RKO (cell line): Measurements from ENCODE around the gene NACC1.

ENCODE experiments used
- DNase-seq: peaks from one replicate; pipeline ENCODE4 v3.0.0-alpha.2; 2016; ENCODE audit warnings: low spot score

The NACC1 gene

DNA sequence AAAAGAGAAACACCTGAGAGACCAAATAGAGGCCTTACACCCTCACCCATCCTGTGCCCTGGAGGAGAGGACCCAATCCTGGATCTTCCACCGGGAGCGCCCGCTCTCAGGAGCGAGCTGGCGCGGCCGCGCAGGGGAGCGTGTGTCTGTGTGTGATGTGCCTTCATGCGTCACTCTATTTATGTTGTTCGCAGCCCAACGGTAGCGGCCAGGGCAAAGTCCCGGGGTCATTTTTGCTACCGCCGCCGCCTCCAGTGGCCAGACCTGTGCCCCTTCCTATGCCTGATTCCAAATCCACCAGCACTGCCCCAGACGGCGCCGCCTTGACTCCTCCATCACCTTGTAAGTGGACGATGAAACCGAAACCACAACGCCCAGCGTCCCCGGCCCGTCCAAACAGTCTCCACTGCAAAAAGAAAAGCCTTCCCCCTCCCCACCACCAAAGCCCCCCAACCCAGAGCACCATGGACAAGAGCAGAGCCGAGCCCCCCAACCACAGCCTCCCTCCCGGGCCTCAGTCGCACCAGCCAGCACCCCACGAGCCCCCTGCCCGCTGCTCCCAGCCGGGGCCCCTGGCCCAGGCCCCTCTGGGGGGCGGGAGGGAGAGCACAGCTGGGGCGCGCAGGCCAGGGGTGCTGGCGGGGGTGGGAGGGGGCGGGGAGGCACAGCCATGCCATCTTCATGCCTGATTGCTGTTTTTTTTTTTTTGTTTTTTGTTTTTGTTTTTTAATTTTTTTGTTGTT is 30.1 kb upstream of the NACC1 start:
- no peak for DNase-seq

DNA sequence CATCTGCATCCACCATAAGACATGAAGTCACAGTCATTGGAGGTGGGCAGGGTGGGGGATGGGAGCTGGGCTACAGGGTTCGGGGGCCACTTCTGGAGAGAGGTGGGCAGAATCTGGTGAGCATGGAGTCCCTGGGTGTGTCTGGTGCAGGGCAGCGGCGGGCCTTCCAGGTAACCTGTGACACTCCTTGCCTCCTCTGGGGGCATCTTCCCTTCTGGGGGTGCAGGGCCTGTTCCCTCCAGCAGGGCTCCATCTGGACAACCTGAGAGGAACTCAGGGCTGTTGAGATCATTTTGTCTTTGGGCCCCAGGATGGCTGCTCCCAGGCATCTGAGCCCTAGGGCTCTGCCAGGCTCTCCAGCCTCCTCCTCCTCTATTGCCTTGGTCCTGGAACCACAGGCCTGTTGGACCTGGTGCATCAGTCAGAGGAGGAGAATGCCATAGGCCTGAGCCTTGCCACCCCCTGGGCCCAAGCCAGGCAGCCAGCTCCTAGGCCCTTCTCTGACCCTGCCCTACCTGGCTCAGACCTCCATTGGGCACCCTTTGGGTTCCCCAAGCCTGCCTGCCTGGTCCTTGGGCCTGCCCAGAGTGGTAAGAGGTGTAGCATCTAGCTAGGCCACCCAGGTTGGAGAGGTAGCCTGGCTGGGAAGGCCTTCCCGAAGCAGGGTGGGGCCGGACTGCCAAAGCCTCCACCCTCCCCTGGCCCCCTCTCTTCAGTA is 28.8 kb upstream of the NACC1 start:
- DNase-seq = peak; percentile 47

DNA sequence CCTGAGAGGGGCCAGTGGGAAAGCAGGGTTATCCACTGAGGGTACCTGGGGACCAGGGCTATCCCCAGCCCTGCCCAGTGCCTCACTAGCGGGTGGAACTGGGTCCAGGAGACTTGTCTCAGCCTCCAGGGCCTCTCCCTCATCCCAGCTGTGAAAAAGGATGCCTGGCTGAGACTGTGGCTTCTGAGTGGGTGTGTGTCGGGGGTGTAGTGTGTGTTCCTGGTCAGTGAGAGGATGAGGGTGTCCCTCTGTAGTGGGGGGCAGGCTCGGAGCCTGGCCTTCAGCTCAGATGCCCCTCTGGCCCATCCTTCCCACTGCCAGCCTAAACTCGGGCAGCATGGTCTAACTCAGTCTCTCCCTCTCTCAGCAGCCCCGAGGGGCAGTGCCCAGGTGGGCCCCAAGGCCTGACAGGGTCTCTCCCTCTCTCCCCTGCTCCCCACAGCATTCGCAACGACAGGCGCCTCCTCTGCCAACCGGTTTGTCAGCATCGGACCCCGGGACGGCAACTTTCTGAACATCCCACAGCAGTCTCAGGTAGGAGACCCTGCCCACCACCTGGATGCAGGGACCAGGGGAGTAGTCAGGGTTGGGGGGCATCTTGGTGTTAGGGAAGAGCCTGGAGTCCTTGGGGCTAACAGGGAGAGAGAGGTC is 28.1 kb upstream of the NACC1 start:
- no peak for DNase-seq

DNA sequence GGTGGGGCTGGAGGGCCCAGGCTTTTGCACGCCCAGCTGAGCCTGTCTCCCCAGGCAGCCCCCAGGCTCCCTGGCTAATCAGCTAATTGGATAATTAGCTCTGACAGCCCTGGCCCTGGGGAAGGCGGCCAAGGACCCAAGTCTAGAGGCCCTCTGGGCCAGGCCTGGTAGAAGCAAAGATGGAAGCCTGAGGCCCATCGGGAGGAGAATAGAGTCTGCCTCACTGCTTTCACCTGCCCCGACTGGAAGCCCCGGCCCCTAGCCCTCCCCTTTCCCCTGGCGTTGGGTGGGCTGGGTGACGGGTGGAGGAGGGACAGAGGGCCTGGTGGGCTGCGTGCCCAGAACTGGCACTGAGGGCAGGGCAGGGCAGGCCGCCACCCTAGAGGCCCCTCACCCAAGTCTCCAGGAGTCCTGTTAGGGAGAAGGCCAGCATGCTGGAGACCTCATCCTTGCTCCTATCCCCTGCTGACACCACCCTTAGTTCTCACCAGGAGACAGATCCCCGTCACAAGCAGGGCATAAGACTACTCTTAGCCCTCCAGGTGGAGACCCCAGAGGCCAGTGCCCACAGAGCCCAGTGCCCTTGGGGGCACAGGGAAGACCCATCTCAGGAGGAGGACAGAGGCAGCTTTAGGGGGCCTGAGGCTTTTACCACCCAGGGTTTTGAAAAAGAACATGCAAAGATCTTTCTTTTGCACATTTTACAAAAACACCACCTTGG is 27.4 kb upstream of the NACC1 start:
- DNase-seq = no peak

DNA sequence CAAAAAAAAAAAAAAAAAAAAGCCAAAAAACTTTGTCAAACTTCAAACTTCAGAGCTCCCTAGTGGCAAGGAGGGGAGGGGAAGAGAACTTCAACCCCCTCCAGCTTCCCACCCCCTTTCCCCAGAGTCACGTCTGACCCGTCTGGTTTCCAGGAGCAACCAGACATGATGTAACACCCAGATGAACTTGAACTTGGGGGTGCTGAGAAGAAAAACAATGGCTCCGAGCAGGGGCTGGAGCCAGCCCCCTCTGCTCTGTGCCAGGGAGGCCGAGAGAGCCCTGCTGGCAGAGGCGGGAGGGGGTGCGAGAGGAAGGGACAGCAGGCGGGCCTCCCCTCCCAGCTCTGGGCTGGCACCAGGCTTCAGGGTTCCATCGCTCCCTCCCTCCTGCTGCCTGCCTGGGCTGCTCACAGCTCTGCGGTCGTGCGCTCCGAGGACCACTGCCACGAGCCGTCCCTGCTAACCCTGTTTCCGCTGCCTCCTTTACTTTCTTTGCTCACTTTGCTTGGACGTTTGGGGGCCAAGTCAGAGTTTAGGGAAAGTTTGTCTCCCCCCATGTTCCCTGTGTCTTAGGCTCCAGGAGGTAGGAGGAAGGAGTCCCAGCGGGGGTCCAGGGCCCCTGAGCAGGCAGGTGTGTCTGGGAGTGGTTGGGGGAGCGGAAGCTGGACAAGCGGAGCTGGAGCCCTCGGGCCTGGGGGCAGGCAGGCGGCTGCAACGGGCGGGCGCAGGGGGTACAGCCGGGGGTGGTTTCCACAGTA is 26.5 kb upstream of the NACC1 start:
- no peak for DNase-seq

DNA sequence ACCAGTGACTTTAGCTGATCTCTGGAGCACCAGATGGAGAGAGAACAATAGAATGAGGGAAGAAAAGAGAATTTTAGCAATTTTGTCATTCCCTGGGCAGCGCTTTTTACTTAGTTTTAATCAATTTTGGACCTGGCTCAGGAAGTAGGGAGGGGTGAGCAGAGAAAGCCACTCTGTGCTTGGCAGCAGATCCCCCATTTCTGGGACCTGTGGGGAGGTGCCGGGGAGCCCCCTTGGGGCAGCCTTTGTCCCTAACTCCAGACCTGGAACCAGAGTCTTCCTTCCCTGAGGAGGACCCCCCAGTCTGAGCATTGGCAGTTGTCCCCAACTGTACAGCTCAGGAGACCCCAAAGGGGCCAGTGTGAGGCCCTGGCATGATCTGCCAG is 25.9 kb upstream of the NACC1 start:
- no peak for DNase-seq

DNA sequence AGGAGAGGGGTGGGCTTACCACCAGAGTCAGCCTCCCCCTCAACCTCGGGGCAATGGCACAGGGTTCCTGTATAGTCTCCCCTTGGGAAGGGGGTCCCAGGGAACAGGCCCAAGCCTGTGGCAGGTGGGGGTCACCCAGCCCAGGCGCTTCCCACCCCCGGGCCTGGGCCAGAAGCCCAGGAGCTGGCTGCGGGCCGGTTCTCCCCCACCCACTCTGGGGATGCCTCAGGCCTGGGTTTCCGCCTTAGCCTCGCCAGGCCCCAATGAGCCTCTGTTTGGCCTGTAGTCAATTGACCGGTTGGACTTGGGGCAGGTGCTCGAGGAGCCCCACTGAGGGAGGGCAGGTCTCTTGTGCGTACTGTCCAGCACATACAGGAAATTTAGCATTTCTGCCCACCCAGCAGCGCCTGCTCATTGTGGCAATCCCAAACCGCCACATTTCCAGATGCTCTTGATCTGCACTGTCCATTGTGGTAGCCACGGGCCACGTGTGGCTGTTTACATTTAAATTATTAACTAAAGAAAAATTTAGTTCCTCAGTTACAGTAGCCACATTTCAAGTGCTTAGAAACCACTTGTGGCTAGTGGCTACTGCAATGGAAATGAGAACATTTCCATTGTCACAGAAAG is 25.3 kb upstream of the NACC1 start:
- DNase-seq = no peak

DNA sequence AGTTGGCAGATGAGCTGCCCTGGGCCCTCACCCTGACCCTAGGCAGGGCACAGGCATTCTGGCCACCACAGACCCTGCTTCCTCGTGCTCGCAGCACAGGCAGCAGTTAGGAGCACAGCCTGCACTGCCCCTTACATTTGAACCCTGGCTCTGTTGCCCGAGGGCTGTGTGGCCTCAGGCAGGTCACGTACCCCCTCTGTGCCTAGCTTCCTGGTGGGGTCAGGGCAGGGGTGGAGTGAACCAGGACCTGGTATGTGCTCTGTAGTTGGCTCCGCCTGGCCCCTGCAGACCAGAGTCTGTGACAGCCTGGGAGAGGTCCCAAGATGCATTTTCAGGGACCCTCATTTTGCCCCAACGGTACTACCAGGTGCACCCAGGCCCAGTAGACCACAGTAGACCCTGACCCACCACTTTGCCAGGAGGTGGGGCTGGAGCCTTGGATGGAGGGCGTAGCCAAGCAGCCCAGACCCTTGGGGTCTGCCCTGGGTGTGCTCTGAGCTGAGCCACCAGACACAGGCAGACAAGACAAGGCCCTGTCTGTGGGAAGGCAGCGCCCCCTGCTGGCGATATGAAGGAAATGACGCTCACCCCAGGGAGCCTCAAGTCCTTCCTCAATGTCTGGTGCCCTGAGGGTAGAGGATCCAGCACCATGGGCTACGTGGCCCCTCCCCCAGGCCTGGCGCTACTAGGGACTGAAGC is 24.5 kb upstream of the NACC1 start:
- peak; percentile 76 for DNase-seq

DNA sequence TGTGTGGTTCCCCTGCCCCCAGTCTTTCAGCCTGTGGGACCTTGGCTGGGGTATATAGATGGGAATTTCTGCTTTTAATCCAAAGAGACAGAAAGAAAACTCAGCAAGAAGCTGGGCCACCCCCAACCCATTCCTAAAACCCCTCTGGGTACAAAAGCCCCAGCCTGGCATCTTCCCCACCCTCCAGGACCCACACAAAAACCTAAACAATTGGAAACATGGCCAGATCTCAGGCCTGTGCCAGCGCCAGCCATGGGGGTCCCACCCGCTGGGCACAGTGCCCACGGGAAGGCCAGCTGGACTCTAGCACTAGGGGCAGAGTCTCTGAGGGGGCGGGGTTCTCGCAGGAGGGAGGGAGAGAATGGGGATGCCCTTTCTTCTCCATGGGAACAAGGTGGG is 24.0 kb upstream of the NACC1 start:
- DNase-seq = no peak

DNA sequence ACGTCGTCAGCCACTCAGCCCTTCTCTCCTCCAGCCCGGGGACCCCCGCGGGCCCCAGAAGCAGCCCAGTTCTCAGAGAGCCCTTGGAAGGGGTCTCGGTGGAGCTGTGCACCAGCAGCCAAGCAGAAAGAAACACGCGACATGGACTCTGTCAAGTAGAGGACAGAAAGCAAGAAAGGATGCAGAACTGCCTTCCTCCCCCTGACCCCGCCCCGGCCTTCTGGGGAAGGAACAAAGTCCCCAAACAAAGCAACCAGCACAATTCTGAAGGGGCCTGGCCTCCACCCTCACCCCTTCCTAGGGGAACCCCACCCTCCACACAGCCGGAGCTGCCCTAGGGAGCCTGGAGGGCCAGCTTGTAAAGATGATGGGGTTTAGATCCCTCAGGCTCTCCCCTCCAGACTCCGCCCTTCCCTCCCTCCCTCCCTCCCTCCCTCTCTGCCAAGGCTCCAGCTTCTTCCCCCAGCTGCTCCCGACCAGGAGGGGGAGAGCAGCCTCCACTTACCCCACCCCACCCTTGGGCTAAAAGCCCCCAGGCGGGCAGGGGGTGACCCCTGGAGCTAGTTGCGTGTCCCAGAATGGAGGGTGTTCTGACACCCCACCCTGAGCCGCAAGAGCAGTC is 23.2 kb upstream of the NACC1 start:
- no peak for DNase-seq

DNA sequence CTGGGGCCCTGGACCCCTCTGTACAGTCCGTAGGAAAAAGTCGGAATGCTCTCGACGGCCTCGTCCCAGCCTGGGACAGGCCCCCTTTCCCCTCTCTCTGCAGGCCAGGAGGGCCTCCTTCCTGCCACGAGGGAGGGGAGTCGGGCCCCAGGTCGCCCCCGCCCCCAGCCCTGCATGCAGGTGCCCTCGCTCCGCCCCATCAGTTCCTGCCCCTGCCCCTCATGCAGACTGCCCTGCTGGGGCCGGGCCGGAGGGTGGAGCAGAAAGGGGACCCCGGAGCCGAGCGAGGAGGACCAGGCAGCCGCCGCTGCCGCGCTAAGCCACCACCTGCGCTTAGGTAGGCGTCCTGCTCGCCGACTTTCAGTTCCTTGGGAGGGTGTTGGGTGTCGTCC is 22.7 kb upstream of the NACC1 start:
- DNase-seq = no peak

DNA sequence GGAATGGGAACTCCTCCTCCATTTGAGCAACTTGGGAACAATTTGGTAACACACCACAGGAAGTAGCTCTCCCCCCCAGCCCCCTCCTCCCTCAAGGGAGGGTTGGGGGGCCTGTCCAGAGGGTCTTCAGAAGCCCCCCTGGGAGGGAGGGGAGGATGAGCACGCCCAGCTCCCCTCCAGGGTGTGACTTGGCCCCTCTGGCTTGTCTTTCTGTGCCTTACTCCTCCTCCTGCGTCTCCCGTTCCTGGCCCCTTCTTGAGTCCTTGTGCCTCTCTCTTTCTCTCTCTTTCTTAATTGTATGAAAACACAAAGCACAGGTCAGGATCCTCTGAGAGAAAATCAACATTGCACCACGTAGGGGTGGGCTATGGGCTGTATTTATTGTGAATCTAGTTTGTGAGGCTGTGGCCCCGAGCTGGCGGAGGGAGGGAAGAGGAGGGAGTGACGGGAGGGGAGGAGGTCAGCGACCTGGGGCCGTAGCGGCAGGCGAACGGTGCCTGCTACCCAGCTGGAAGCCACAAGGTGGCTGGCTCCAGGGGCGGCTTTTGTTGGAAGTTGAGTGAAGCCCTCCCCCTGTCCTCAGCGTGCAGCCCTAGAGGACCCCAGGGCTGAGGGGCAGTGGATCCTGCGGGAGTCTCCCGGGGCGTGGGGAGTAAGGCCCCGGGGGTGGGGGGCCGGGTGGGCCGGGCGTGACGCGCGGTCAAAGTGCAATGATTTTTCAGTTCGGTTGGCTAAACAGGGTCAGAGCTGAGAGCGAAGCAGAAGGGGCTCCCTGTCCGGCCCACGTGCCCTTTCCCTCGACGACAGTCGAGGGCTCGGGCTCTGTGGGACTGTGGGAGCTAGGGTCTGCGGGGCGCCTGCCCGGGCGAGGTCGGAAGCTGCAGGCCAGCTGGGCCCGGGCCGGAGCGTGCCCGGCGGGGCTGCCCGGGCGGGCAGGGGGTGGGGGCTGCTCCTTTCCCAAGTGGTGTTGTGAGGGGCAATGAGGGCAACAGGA is 21.8 kb upstream of the NACC1 start:
- DNase-seq = no peak

DNA sequence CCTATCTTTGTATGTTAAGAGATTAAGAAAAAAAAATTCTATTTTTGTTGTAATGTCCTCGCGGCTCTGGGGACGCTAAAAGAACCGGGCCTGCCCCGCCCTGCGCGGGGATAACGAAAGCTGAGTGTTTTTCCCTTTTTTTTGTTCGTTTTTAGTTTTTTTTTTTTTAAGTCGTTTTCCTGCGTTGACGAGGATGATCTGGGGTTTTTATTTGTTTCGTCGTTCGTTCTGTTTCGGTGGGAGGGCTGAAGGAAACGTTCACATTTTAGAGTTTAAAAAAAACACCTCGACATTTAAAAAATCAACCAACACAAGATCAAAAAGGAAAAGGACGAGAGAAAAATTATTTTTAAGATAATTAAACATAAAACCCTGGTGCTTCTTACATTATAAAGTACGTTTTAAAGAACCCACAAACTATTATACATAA is 21.0 kb upstream of the NACC1 start:
- no peak for DNase-seq

DNA sequence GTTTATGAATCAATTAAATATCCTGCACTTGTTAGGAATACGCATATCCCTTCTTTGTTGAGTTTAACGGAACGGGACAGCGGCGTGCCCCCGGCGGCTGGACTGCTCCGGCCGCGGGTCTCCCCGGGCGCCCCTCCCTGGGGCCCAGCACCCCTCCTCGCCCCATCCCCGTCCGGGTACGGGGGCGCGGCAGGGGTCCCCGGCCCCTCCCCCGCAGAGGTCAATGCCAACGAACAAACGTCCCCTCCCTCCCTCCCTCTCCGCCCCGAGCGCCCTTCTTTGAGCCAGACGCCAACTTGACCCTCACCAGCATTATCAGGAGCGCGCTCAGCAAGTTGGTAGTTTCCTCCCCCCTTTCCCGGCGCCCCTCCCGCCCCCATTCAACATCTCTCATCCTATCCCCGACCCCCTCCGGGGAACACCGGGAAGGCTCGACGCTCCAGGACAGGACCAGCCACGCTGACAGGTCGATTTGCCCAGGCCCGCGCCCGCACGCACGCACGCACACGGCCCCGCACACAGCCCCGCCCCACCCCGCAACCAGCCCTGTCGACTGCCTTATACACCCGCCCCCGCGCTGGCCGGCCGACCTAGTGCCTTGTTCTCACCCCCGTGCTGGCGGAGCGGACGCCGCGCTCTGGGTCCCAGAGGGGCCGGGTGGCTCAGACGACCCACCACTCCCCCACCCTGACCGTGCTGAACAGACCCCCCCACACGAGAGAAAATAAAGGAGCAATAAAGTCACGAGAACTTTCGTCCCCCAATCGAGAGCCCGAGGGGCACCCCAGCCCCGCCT is 20.4 kb upstream of the NACC1 start:
- DNase-seq = no peak

DNA sequence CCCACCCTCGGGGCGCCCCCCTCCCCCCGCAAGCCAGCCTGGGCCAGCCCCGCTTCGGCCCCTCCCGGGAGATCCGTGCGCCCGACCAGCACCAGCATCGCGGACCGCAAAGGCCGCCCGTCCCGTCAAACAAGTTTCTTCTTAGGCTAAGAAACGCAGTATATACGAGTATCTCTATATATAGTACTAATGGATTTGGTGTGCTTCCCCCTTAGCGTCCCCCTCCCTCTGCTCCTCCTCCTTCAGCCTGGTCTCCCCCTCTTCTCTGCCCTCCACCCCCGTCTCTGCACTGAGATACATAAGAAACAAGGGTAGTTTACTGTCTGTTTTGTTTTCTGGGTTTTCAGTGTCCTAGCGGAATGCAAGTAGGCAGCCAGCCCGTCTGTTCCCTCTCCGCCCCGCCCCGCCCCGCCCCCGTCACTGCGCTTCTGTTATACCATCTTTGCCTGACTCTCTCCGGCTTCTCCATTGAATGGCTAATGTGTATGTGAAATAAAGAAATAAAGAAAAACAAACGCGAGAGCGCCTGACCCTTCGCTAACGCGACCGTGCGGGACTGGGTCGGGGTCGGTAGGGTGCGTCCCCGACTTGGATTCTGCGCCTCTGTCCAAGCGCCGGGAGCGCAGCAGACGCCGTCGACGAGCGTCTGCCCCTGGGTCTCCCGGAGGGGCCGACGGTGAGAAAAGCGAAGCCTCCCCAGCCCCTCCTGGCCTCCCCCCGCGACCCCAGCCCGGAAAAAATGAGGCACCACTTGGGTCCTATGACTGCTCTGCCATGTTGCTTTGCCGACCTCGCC is 19.6 kb upstream of the NACC1 start:
- DNase-seq = no peak

DNA sequence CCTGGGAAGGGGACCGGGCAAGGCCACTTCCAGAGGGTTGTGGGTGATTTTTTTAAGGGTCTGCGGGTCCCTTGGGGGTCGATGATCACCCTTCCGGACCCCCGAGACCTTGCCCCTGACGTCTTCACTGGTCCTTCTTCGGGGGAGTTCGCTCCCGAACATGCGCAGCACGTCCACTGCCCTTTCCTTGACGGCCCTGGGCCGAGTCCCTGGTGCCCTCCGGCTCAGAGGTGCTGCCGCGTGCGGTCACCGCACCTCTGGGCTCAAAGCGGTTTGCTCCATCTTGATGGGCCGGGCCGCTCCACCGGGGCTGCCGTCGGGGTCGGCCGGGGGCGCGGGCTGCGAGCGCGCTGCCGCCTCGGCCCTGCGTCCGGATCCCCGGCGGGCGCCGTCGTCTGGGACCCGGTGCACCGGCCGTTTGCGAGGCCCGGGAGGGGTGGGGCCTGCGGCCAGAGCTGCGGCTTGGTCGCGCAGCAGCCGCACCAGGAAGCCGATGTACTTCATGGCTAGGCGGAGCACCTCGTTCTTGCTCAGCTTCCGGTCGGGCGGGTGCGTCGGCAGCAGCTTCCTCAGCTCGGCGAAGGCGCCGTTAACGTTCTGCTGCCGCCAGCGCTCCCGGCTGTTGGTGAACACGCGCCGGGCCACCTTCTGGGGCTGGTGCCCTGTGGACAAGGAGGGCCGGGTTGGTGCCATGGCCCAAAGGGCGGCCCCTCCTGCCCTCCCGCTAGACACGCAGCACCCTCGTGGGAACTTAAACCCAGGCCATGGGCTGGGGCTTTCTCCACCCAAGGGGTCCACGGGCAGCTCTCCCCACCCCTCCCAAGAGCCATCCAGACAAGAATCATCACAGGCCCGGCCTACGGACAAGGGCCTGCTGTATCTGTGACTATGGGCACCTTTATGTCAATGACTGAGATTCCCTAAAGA is 18.7 kb upstream of the NACC1 start:
- DNase-seq = no peak
